GM18511 (cell line): Measurements from ENCODE around the gene GSE1.

Experiments
- ATAC-seq: cut with Tn5 transposase; IDR thresholded peaks from one replicate; pipeline ENCODE4 v1.9.1; 2021; ENCODE audit warnings: mild to moderate bottlenecking, moderate library complexity; ENCODE audit not compliant: unreplicated experiment

Gene GSE1

DNA sequence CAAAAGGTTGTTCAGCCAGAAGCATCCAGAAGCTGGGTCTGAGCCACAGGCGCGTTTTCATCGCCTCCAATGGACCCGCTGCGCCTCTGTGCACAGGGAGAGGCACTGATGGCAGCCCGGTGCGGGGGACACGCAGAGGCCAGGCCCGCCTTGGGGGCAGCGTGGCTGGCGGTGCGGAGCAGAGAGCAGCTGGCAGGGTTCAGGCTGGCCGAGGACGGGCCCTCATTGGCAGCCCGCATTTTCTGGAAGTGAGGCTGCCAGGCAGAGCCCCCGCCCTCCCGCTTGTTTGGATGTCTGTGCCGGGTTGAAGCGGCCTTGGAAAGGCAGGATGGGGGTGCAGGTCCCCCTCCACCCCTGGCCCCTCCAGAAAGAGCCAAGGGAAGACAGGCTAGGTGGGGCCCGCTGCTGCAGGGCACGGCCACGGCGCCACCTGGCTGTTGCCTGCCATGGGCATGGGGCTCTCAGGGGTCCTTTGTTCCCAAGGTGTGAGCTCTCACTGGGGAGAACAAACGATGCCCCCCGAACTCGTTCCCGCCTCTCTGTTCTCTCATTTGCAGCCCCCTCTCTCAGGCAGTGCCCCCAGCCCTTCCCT, 18.8 kb downstream of the GSE1 start:
- no peak for ATAC-seq

DNA sequence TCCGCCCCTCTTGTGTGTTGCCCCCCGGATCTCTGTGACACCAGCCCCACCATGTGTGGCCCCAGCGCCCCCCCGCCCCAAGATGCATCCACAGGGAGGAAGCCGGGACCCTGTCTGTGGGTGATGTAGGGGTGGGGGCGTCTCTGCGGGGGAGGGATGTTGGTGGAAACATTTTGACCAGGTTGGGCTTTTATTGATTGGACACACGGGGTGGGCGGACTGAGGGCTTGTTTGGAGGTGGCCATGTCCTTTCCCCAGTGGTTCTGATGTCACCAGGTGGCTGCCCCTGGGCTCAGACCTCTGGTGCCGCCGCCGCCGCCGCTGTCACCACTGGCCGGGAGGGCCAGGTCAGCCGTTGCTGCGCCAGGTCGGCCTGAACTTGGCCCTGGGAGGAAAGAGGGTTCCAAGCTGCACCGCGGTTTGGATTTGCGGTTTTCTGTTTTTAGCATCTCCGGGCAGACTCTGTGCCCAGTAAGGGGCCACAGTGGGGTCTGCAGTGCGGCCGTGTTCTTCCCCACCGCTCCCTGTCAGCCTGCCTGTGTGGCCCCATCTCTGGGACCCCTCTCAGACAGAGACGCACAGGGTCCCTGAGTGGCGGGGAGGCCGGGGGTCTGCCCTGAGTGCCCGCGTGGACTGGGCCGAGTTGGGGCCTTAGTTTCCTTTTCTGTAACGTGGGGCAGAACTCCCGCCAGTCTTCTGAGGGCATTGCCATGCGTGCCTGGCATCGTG, 19.8 kb downstream of the GSE1 start:
- ATAC-seq = no peak

DNA sequence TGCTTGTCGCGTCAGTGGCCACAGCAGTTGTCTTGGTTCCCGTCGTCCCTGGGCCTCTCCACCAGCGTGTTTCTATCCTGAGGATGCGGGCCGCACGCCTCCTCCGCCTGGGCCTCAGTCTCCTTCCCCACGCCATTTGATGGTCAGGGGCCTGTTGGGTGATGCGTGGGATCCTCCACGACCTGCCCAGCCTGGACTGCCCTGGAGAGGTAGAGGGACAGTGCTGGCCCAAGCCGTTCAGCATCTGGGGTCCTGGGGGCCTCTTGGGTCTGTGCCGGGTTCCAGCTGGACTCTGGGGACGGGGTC, 20.3 kb downstream of the GSE1 start:
- no peak for ATAC-seq

DNA sequence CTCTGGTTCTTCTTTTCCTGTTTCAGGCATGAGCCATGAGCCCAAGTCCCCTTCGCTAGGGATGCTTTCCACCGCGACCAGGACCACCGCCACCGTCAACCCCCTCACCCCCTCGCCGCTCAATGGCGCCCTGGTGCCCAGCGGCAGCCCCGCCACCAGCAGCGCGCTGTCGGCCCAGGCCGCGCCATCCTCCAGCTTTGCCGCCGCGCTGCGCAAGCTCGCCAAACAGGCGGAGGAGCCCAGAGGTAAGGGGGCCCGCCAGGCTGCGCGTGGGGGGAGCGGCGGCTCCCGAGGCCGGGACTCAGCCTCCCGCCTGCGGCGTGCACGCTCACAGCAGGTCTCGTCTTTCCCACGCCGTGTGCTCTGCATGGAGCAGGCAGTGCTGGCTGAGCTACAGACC, 20.8 kb downstream of the GSE1 start:
- ATAC-seq = no peak

DNA sequence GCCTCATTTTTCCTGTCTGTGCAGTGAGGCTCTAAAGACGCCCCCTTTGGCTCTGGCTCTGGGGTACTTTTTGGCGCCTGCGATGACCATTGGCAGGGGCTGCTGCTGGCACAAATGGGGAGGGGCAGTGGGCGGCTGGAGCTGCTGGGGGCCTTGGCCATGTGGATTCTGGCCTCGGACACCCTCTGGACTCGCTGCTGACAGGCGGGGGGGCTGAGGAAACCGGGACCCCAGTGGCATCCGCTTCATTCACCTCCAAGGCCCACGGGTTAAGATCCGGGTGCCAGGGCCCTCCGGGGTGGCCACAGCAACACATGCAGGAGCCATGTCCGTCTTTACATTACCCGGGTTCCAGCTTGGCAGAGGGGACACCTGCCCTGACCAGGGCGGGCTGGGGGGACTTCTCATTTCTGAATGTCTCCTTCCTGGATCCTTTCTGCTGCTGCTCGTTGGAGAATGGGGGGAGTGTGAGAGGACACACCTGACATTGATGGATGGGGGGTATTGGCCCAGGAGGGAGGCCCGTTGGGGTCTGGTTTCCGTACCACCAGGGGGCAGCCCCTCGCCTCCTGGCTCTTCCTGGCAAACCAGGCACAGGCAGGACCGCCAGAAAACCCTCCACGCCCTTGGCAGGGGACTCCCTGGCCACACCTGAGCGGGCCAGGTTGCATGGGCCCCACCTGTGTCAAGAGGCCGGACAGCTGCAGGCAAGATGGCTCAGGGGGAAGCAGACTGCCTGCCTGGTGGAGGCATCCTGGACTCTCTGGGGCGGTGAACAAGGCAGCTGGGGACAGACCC, 21.8 kb downstream of the GSE1 start:
- ATAC-seq = no peak

DNA sequence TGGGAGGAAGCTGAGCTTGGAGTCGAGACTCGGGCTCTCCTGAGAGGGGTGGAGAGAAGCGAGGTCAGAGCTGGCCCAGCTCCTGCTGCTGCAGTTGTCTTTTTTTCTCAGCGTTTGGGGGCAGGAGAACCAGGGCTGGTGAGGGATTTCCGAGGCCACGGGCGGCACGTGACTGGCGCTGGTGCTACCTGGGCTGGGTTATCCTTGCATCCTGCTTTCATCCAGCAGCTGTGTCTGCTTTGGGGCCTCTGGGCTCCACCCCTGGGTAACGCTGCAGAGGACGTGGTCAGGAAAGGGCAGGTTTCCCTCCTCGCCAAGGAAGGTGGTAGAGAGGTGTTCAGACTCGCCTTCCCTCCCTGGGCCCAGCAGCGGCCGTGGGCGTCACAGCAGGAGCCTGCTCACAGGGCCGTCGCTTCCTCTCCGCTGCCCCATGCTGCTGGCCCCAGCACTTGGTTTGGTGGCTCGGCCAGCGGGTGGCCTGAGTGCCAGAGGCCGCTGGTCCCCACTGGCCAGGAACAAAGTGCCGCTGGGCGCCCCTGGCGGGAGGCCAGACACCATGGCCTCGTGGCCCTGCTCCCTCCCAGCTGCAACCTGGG, 22.5 kb downstream of the GSE1 start:
- no peak for ATAC-seq

DNA sequence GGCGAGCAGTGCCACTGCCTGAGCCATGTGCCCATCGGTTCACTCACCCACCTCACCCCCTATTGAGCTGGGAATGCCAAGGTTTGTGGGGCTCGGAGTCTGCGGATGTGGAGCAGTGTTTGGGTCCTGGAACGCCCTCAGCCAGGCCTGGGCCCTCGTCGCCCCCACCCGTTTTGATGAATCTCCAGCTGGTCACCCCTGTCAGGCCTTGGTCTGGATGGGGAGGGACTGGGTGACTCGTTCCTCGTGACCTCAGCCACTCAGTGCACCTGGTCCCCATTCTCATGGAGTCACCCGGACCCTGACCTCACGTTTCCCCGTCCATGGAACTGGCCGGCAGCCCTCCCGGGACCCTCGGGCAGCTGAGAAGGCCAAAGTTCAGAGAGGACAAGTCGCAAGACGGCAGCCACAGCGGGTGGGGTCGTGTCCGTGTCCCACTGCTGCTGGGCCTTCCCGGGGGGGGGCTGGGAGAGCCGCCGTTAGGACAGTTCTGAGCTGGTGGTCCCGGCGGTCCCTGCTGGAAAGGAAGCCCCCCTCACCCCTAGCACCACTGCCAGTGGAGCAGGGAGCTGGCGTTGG, 23.2 kb downstream of the GSE1 start:
- ATAC-seq = no peak

DNA sequence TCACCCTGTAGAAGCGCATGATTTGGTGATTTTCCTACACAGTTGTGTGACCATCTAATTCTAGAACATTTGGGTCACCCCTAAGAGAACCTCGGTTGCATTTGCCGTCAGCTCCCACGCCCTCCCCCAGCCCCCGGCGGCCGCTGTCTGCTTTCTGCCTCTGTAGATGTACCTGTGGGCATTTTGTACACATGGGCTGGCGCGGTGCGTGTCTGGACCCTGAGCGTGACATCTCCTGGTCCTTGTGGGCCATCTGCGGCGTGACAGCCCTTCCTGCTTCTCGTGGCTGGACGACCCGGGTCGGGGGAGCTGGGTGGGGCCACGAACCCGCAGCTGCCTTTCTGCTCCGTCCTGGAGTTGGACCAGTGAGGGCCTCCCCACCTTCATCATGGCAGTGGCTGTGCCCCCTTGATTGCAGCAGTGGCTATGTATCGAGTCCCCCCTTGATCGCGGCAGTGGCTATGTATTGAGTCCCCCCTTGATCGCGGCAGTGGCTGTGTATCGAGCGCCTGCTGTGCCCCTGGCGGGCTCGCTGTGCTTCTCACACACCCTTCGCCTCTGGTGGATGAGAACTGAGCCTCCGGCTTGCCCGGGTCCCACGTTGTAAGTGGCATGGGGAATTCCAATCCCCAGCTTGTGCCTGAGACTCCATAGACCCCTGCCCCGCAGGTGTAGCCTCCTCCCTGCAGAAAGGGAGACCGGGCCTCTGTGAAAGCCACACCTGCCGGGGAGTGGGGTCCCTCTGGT, 24.1 kb downstream of the GSE1 start:
- no peak for ATAC-seq

DNA sequence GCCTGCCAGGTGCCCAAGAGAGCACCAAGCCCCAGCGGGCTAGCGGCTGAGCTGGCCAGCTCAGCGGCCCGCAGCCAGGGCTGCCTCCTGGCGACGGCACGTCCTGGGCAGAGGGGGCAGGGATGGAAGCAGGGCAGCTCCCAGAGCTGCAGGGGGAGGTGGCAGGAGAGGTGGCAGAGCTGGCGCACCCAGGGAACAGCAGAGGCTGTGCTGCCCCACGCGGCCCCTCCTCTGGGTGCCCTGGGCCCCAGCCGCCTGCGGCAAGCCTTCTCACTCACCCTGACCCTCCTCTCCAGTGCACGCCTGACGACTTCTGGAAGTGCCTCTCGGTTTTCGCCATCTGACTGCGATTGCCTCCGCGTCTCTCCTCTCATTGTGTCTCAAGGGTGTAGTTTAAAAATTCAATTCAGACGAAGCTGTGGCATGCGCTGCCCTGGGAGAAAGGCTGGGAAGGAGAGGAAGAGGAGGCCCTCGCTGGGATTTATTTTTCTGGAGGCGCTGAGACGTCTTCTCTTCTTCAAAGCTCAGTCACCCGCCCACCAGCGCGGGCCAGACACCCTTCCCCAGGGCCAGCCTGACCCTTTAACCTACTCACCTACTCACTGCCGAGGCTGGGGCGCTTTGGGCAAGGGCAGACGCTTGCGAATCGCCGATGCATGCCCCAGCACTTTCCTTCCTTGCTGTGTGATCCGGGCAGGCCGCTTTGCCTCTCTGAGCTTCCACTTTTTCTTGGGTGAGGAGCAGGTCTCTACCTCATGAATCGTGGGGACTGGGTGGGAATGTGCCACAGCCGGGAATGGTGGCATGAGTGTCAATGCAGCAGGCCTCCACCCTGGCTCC, 24.9 kb downstream of the GSE1 start:
- ATAC-seq = no peak

DNA sequence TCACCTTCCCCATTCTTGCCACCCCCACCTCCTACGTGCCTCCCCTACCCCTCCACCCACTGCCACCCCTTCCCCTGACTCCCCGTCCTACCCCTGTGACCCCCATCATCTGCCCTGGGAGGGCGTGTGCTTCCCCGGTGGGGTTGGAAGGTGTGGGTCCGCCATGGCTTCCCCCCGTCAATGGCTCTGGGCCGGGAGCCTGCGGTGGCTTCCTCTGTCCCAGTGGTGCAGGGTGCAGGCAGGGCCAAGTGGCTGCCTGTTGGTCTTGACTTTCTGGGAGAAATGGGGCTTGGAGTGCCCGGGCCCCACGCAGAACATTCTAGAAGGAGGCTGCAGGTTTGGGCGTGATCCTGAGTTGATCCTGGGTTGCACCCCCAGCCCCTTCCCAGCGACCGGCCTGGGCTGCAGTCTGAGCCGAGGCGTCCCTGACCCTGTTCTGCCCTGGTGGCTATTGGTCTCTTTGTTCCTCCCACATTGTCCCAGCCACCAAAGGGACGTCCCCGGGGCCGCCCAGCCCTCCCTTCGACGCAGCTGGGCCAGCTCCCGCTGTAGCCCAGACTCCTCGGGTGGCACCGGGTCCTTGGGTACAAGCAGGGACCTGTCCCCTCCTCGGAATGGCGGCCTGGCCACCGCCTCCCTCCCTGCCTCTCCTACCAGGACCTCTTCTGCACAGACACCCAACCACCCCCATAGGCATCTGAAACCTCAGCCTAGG, 25.7 kb downstream of the GSE1 start:
- ATAC-seq = no peak

DNA sequence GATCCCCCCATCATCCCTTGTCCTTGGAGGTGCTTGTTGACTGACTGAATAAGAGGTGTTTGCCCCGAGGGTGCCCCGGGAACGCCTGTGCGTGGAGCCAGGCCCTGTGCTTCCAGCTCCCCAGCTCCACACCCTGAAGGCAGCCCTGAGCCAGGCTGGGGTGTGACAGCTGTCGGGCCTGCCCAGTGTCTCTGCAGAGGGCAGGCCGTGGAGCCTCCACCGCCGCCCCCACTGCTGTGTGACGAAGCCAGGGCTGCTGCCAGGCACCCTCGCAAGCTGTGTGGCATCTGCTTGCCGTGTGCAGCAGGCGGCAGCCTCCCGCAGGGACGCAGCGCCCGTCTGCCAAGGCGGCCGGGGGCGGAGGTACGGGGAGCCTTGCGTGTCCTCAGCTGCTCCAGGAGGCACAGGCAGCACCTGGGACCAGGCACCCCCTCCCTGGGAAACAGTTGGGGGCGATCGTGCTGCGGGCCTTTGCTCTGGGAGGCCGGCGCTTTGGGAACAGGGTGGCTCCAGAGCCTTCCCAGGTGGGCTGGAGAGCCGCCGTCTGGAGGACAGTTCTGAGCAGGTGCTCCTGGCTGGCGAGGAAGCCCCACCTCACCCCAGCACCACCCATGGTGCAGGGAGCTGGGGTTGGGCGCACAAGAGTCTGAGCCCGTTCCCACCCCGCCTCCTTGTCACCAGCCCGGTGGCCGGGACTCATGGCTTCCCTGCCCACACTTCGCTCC, 26.6 kb downstream of the GSE1 start:
- no peak for ATAC-seq

DNA sequence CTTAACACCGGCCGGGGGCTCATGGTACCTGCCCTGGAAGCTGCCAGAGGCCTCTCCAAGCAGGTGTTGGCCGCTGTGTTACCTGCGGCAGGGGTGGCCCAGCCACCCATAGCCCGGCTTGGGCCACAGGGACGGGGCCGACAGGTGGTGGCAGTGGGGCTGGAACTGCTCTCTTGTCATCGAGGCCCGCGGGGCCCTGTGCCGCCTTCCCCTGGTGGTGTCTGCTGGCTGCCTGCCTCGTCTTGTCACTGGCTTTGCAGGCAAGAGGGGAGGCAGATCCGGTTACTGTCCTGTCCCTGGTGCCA, 27.1 kb downstream of the GSE1 start:
- ATAC-seq = no peak

DNA sequence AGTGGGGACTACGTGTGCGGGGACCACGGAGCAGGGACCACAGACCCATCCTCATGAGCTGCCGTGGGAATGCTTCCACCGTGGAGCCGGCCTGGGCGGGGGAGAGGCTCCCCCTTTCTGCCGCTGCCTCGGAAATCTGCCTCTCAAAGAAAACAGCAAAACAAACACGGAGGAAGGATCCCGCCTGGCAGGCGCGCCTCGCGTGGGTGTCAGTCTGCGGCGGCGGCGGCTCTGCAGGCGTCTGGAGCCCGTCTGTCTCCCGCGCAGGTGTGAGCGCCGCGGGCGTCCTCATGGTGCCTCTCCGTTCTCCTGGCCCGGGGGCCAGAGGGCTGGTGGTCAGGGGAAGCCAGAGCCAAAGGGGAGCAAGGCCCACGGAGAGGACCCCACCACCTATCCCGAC, 27.5 kb downstream of the GSE1 start:
- ATAC-seq = no peak

DNA sequence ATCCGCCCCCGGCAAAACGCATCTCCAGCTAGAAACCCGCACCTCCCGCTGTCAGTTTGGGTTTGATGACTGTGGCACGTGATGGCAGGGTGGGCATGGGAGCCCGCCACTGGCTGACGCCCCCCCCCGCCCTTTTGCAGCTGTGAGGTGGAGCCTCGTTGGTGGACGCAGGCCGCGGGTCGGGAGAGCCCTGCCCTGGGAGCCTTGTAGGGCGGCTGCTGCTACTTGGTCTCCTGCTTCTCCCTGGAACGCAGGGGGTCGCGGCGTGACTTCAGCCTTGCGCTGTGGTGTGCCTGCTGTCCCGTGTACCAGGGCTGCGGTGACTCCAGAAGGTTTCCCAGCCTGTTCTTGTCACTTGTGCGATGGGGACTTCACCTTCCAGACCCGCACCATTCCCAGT, 28.2 kb downstream of the GSE1 start:
- no peak for ATAC-seq

DNA sequence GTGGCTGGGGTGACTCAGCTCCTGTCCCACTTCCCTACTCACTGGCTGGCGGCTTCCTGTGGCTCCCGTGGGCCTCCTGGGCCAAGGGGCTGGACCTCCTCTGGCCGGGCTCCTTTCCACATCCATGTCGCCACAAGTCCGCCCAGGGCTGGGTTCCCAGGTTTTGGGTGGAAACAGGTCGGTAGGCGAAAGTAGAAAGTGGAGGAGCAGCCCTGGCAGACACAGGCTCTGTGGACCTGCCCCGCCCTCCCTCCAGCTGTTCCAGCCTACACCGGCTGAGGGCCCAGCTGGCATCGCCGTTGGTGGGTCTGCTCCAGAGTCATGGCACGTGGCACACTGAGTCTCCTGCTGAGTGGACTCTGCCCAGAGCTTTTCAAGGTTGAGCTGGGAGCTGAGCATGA, 28.7 kb downstream of the GSE1 start:
- ATAC-seq = no peak

DNA sequence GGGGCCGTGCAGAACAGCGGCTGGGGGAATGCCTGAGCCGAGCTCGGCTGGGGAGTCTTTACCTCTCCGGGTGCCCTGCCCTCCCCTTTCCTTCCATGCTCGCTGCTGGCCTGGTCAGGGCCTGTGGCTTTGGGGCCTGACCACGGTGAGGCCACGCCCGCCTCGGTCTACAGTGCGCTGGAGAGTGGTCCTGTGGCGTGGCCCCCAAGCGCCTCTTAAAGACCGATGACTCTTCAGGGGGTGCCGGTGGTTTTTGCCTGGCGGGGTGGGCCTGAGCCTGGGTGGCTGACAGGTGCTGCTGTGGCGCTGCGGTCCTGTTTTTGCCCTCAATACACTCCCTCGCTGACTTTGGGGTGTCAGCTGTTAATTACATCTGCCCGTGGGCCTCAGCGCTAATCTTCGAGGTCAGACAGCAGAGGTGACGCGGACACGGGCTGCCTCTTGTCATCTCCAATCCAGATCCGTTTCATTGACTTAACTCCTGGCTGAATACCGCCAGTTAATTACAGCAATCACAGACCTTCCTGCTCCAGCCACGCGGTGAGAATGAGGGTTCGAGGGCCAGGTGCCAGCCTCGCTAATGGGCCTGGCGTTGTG, 29.7 kb downstream of the GSE1 start:
- no peak for ATAC-seq

DNA sequence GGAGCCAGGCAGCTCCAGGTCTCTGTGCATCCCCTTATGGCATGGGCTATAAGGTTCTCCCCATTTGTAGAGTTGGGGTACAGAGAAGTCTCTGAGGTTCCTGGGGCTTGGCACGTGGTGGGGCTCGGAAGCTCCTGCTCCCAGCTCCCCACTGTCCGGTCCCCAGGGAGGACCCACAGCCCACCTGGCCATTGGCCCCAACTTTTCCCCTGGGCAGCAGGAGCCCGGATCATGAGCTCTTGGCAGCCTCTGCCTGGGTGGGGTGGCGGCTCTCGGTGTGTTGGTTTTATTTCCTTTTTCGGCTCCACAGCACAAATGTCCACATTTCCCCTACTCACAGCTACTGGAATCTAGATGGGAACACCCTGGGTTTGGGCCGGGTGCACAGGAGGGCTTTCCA, 30.5 kb downstream of the GSE1 start:
- ATAC-seq = no peak

DNA sequence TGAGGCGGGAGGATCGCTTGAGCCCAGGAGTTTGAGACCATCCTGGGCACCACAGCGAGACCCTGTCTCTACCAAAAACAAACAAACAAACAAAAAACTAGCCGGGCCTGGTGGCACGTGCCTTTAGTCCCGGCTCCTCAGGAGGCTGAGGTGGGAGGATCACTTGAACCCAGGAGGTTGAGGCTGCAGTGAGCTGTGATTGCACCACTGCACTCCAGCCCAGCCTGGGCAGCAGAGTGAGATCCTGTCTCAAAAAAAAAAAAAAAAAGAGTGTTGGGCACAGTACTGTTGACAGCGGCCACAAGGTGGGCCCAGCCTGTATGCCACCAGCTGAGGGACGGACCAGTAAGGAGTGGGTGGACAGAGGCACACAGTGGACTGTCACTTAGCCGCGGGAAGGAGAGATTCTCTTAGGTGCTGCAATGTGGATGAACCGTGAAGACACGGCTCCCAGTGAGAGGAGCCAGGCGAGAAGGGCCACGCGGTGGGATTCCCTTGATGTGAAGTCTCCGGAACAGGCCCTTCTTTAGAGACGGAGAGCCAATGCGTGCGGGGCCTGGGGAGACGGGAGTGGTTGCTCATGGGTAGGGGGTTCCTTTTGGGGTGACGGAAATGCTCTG, 31.1 kb downstream of the GSE1 start:
- ATAC-seq = no peak
